Vein endothelial cell (primary cell): ENCODE results near the gene PLXNC1. TPM values are rescaled to one million over a fixed set of nuclear protein-coding genes. Genes with fewer than 3 reads are reported as not detected.

Experiments used
- total RNA-seq: library from RNA; depleted of rRNA; stranded (reverse); fragments of >200 nt; gene quantifications from 2 replicates; pipeline ENCODE4 v1.2.3, GENCODE V29; 2012

The PLXNC1 gene
- total RNA-seq: under 0.01 and 0.33 TPM in 2 replicates

GRCh38 chr12:94147991-94148738, at the start of gene PLXNC1:
TSS of gene PLXNC1 (plus strand) at chr12:94148577. CDS start at chr12:94148972, 395 bp downstream.

